ENCODE data around the gene FLOT1. TPM values are rescaled to one million over a fixed set of nuclear protein-coding genes. Genes with fewer than 3 reads are reported as not detected.

FLOT1 gene, protein sequence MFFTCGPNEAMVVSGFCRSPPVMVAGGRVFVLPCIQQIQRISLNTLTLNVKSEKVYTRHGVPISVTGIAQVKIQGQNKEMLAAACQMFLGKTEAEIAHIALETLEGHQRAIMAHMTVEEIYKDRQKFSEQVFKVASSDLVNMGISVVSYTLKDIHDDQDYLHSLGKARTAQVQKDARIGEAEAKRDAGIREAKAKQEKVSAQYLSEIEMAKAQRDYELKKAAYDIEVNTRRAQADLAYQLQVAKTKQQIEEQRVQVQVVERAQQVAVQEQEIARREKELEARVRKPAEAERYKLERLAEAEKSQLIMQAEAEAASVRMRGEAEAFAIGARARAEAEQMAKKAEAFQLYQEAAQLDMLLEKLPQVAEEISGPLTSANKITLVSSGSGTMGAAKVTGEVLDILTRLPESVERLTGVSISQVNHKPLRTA
- 91.7 and 100 TPM in 2 replicates for total RNA-seq

DNA sequence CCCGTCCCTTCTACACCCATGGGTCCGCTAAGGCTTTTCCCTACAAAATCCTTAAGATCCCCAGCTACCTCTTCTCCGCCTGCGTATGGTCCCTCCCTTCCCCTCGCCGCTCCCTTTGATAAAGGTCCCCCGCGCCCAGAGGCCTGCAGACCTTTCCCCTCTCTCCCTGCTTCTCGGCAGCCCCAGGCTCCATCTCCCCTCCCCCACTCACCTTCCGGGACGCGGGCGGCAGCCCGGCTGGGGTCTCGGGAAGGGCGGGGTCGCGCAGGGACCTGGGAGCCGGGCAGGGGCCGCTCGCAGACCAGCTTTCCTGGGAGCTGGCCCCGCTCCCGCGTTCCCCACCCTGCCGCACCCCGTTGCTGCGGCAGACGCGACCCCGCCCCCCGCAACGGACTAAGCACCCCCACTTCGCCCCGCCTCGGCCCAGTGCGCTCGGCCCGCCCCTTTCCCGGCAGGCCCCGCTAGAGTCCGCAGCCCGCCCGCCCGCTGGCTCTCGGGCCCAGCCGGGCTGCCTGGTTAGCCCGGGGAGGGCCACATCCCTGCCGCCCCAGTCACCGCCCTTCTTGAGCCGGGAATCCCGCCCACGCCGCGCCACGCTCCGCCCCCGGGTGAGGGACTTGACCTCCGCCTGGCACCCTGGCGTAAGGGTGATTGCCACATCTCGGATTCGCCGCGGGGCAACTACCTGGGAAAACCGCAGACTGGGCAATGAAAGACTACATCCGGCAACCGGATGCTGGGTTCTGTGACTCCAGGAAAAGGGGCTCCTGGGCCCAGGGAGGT lies at the start of gene FLOT1:
TSS of gene FLOT1 (minus strand) at position 372 of the 783 bp plus-strand sequence. CDS start 498 bp downstream, outside the sequence.
- TF ChIP-seq, protein P1, sequence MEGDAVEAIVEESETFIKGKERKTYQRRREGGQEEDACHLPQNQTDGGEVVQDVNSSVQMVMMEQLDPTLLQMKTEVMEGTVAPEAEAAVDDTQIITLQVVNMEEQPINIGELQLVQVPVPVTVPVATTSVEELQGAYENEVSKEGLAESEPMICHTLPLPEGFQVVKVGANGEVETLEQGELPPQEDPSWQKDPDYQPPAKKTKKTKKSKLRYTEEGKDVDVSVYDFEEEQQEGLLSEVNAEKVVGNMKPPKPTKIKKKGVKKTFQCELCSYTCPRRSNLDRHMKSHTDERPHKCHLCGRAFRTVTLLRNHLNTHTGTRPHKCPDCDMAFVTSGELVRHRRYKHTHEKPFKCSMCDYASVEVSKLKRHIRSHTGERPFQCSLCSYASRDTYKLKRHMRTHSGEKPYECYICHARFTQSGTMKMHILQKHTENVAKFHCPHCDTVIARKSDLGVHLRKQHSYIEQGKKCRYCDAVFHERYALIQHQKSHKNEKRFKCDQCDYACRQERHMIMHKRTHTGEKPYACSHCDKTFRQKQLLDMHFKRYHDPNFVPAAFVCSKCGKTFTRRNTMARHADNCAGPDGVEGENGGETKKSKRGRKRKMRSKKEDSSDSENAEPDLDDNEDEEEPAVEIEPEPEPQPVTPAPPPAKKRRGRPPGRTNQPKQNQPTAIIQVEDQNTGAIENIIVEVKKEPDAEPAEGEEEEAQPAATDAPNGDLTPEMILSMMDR (conservative IDR thresholded peaks at IDR 0.05; ENCODE audit: low read depth, low read length), result no peak
- H3K4me3 ChIP-seq (ENCODE audit: low read depth, low read length), result peak within 1 kb of the TSS; percentile 74
- DNase-seq (ENCODE audit: low read depth), result peak; percentile 63

DNA sequence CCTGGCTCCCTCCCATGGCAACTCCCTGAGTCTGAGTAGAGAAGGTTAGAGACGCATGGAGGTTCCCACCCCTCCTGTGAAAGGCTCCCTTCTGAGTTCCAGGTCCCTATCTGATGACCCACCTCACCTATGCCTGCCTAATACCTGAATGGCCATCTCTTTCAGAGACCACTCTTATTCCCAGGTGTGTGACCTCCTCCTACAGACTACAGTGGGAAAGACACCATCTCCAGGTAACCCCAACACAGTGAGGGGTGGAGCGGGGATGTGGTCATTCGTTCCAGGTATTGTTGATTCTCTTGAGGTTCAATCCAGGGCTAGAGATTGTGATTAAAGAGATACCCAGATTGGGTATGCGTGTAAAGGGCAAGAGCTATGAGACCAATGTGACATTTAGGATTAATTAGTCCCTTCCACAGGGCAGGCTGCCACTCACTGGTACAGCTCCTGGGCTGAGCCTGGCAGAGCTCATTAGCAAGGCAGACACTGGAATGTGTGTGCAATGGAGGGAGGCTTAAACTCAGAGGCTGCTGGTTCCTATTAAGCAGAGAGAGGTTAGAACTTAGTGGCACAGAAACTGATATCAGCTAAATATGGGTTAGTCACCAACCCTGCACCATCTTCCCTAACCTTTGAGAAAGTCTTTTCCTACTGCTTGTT lies 48.4 kb upstream of the FLOT1 start:
- TF ChIP-seq, protein P1 (conservative IDR thresholded peaks at IDR 0.05; ENCODE audit: low read depth, low read length), result no peak
- no peak overlapping the region for H3K4me3 ChIP-seq (ENCODE audit: low read depth, low read length)
- no peak for DNase-seq (ENCODE audit: low read depth)

DNA sequence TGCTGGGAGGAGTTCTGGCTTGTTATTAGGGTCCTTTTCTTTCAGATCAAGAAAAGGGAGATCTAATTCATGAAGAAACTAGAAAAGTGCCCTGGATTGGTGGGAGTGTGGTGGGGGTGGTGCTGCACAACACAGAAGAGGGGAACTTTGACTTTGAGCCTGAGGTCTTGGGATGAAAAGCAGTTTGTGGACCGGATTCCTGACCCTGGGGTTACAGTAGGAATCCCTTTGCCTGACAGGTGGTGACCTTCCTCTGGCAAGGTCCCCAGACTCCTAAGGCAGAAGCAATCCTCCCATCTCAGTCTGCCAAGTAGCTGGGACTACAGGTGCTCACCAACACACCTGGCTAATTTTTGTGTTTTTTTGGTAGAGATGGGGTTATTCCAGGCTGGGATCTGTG lies 47.1 kb upstream of the FLOT1 start:
- TF ChIP-seq, protein P1 (conservative IDR thresholded peaks at IDR 0.05; ENCODE audit: low read depth, low read length), result no peak
- no peak for DNase-seq (ENCODE audit: low read depth)
- H3K4me3 ChIP-seq (ENCODE audit: low read depth, low read length), result no peak overlapping the region

DNA sequence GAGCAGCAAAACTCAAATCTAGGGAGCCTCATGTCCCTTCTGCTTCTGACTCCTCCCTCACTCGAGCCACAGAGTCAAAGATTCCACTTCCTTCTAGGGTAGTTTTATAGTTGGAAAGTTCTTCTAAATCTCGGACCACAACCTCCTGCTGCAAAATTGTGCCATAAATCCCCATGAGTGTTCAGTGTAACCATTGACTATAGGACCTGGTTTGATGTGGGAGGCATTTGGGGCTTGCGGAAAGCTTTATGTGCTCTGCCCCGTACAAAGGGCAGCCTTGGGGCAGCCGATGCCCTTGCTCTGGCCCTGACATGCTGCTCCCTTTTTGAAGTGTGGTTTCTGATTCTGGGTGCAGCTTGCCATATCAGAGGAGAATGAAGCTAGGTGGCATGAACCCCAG lies 45.5 kb upstream of the FLOT1 start:
- TF ChIP-seq, protein P1 (conservative IDR thresholded peaks at IDR 0.05; ENCODE audit: low read depth, low read length), result no peak
- no peak overlapping the region for H3K4me3 ChIP-seq (ENCODE audit: low read depth, low read length)
- DNase-seq (ENCODE audit: low read depth), result no peak

DNA sequence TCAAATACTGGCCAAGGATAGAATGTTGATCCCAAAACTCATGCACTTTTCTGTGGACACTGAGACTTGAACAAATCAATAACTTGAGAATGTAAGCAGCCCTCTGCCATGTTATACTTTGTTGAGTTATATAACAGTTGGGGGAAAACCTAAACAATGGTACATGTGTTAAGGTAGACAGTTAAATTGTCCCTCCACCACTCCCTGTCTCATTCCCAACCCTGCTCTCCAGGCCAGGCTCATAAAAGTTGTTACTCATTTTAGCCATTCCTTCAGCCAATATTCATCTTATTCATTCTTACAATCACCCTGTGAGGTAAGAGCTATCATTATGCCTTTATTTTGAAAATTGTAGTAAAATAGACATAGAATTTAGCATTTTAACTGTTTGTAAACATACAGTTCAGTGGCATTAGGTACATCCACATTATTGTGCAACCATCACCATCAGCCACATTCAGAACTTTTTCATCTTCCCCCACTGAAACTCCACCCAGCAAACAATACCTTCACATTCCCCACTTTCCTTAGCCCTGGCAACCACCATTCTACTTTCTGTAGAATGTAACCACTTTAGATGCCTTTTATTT lies 40.0 kb upstream of the FLOT1 start:
- TF ChIP-seq, protein P1 (conservative IDR thresholded peaks at IDR 0.05; ENCODE audit: low read depth, low read length), result no peak
- DNase-seq (ENCODE audit: low read depth), result no peak
- H3K4me3 ChIP-seq (ENCODE audit: low read depth, low read length), result peak overlapping the region; percentile 4

DNA sequence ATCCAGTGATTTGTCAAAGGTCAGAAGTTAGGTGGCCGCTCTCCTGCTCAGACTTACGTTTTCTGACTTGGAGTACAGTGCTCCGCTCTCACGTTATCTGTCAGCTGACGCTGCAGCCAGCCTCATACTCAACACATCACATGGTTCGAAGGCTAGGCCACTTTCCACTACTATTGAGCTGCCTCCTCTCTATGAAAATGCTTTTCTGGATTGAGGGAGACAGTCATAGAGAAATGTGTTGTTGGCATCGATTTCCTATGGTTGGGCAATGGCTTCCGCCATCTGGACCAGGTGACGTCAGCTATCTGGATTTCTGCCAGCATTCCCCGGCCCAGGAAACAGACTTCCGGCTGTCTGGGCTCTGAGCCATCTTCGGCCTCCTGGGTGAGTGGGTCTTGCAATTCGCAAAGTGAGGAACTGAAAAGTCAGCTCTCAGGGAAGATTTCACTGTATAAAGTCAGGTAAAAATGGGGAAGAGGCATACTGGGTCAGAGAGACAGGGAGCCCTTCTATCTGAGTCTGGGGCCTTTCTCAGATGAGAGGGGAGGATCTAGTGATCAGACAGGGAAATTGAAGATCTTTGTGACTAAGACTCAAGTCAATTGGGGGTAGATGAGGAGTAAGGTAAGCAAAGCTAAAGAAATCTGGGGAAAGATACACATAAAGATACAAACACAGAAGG lies 39.4 kb upstream of the FLOT1 start:
- TF ChIP-seq, protein P1 (conservative IDR thresholded peaks at IDR 0.05; ENCODE audit: low read depth, low read length), result no peak
- H3K4me3 ChIP-seq (ENCODE audit: low read depth, low read length), result peak overlapping the region; percentile 20
- peak; percentile 97 for DNase-seq (ENCODE audit: low read depth)

All from epithelial cell of proximal tubule (primary cell).